ENCODE measurements around the gene IFI30. TPM values are rescaled to one million over a fixed set of nuclear protein-coding genes. Genes with fewer than 3 reads are reported as not detected.

The IFI30 gene
- total and polyA plus RNA-seq, 4 donors, result 60.2 to 130 (median 109) TPM

DNA sequence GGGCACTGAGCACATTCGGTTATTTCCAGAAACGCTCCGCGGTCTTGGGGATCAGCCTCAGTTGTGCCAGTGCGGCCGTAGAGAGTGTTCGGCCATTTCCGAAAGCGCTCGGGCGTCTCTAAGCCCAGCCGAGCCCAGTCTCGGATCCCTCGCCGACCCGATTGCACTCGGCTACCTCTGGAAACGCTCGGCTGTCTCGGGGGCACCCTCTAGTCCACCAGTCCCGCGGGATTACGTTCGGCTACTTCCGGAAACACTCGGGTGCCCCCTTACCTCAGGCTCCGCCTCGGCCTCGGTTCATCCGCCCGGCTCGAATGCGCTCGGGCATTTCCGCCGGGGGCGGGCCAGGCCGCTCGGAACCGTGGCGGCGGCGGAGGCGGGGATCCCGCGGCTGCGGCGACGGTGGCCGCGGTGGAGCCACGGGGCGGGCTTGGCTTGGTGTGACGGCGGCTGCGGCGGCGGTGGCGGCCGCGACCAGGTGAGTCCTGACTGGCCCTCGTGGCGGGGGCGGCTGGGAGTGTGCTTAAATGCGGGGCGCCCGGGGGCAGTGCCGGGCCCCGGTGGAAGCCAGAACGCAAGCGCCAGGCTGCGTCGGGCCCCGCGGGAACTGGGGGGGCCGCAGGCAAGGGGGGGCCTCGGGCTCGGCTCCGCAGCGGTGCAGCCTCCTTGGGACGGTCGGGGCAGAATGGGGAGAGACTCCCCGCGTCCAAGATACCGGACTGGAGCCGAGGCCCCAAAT is 20.6 kb upstream of the IFI30 start, which contains the start of gene PIK3R2:
Gene PIK3R2 (plus strand): TSS at position 347 of the 739 bp plus-strand sequence. CDS start 2,717 bp downstream, outside the sequence.
- peak; percentile 99 for DNase-seq (ENCODE audit: low spot score)
- no peaks in the 10 kb centered on the region for H3K9me3 ChIP-seq (ENCODE audit: control insufficient read depth in 4 of 4, low read length in 3 of 4)
- H3K9ac ChIP-seq (ENCODE audit: low read depth in 1 of 2, low read length in 2 of 2), result peak within 1 kb of the TSS; percentile 85 to 92
- H3K36me3 ChIP-seq (ENCODE audit: control insufficient read depth in 4 of 4, insufficient read depth in 3 of 4, low read depth in 1 of 4, low read length in 3 of 4), result peaks cover 0 to 2% (median under 1%) of the 10 kb centered on the region in 4 donors
- no peak for TF ChIP-seq NR2F2 (IDR thresholded peaks at IDR 0.05)
- TF ChIP-seq RAD21 (IDR thresholded peaks at IDR 0.05), result no peak
- no peak for TF ChIP-seq RXRA (IDR thresholded peaks at IDR 0.05)
- no peak for TF ChIP-seq YY1 (IDR thresholded peaks at IDR 0.05)
- no peak for TF ChIP-seq EGR1 (IDR thresholded peaks at IDR 0.05; ENCODE audit: low read depth in 2 of 2)
- TF ChIP-seq SP1 (IDR thresholded peaks at IDR 0.05), result peak; percentile 13
- TF ChIP-seq ZBTB33 (IDR thresholded peaks at IDR 0.05), result peak; percentile 99
- no peak for TF ChIP-seq CTCF (IDR thresholded peaks at IDR 0.05; ENCODE audit: low read depth, low read length, missing input control)
- TF ChIP-seq TAF1 (conservative IDR thresholded peaks at IDR 0.05), result no peak
- TF ChIP-seq FOXA1 (IDR thresholded peaks at IDR 0.05), result no peak
- TF ChIP-seq FOXA2 (IDR thresholded peaks at IDR 0.05), result no peak
- peak in 1 of 2 donors; percentile 42 for TF ChIP-seq GABPA (IDR thresholded peaks at IDR 0.05 in 1 of 2, conservative IDR thresholded peaks at IDR 0.05 in 1 of 2)
- TF ChIP-seq JUND (IDR thresholded peaks at IDR 0.05), result no peak
- no peak for TF ChIP-seq MAX (IDR thresholded peaks at IDR 0.05)
- peak; percentile 86 for TF ChIP-seq HNF4G (IDR thresholded peaks at IDR 0.05)
- TF ChIP-seq, protein P1, sequence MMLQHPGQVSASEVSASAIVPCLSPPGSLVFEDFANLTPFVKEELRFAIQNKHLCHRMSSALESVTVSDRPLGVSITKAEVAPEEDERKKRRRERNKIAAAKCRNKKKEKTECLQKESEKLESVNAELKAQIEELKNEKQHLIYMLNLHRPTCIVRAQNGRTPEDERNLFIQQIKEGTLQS (IDR thresholded peaks at IDR 0.05), result no peak
- TF ChIP-seq HNF4A (conservative IDR thresholded peaks at IDR 0.05), result no peak
- TF ChIP-seq REST (IDR thresholded peaks at IDR 0.05), result no peak
- H3K27me3 ChIP-seq (ENCODE audit: control insufficient read depth in 4 of 4, insufficient read depth in 4 of 4, low read length in 3 of 4), result no peaks in the 10 kb centered on the region
- H3K4me1 ChIP-seq (ENCODE audit: control insufficient read depth in 4 of 4, insufficient read depth in 4 of 4, low read length in 3 of 4), result peaks cover 16 to 57% (median 41%) of the 10 kb centered on the region in 4 donors
- peak within 1 kb of the TSS; percentile 93 for H3K27ac ChIP-seq (ENCODE audit: low read depth in 1 of 2, low read length in 2 of 2)
- WGBS, result under 1% methylated on average over 86 of the region's 86 CpGs
- H3K4me3 ChIP-seq (ENCODE audit: low read depth in 1 of 3, low read length in 3 of 3), result peak within 1 kb of the TSS; percentile 68 to 76 (median 71)
